ENCODE results near the gene ACHE.

The ACHE gene

GRCh38 chr7:100896732-100897608 is 1.3 kb upstream of the ACHE start:
- DNase-seq (ENCODE audit: low spot score), result peak; percentile 44

- no peak for DNase-seq (ENCODE audit: low spot score)
Measured at GRCh38 chr7:100895956-100896731, 456 bp upstream of the ACHE start.

- DNase-seq (ENCODE audit: low spot score), result peak; percentile 26
Measured at GRCh38 chr7:100894860-100895700, 608 bp downstream of the ACHE start.

- no peak for DNase-seq (ENCODE audit: low spot score)
Measured at GRCh38 chr7:100893910-100894721, 1.6 kb downstream of the ACHE start.

DNA sequence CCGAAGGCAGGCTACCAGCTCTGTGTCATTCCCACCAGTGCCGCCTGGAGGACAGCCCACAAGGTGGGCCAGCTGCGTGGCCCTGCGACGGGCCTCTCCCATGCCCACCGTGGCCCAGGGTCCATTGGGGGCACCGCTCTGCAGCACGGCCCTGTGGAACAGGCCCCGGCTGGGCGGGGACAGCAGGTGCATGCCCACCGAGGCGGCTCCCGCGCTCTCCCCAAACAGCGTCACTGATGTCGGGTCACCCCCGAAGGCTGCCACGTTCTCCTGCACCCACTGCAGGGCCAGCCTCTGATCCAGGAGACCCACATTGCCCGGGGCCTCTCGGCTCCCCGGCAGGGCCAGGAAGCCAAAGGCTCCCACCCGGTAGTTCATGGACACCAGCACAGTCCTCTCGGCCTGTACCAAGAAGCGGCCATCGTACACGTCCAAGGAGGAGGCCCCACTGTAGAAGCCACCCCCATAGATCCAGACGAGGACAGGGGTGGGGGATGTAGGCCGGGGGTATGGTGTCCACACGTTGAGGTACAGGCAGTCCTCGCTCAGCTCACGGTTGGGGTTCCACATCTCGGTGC is 2.3 kb downstream of the ACHE start:
- no peak for DNase-seq (ENCODE audit: low spot score)

DNA sequence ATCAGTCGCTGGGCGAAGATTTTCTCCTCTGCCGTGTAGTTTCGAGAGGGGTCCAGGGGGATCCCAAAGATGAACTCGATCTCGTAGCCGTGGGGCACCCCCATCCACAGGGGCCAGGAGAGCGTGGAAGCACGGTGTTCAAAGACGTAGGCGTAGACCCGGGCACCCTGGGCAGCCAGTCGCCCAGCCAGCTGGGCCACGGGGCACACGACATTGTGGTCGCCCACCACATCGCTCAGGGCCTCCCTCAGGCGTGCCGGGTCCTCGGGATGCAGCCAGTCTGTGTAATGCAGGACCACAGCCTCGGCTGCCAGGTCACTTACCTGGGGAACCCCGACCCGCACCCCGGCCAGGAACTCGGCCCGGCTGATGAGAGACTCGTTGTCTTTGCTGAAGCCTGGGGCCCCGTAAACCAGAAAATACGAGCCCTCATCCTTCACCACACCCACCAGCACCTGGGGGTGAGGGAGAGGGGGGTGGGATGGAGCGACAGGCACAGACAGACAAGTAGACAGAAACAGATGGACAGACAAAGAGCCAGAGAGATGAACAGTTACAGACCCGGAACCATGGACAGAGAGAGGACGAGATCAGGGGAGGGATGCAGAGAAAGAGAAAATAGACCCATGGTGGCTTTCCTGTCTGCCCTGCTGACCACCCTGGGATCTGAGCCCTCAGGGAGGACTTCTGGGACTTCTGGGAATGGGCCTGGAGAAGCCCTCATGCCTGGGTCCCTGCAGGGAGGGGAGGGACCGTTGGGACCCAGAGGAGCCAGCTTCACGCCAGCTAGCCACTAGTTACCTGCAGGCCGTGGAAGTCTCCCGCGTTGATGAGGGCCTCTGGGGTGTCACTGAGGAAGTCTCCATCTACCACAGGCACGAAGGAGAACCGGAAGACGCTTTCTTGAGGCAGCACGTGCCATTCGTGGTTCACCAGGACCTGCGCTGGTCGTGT is 3.0 kb downstream of the ACHE start:
- no peak for DNase-seq (ENCODE audit: low spot score)

DNA sequence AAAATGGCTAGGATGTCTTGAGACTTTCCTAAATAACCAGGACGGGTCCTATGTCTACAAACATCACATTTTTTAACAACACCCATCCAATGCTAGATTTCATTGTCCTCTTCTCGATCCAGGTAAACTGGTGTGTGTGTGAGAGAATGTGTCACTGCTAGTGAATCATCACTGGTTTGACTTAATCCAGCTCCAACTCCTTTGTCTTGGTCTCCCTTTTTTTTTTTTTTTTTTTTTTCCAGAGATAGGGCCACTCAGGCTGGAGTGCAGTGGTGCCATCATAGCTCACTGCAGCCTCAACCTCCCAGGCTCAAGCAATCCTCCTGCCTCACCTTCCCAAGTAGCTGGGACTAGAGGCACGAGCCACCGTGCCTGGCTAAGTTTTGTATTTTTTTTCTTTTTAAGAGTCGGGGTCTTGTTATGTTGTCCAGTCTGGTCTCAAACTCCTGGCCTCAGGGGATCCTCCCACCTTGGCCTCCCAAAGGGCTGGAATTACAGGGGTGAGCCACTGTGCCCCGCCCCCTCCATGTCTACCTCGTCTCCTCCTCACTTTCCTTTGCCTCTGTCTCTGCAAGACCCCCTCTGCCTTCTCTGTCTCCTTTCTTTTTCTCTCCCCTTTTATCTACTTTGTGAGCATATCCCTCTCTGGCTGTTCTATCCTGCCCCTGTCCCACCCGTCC is 4.0 kb downstream of the ACHE start:
- no peak for DNase-seq (ENCODE audit: low spot score)

DNA sequence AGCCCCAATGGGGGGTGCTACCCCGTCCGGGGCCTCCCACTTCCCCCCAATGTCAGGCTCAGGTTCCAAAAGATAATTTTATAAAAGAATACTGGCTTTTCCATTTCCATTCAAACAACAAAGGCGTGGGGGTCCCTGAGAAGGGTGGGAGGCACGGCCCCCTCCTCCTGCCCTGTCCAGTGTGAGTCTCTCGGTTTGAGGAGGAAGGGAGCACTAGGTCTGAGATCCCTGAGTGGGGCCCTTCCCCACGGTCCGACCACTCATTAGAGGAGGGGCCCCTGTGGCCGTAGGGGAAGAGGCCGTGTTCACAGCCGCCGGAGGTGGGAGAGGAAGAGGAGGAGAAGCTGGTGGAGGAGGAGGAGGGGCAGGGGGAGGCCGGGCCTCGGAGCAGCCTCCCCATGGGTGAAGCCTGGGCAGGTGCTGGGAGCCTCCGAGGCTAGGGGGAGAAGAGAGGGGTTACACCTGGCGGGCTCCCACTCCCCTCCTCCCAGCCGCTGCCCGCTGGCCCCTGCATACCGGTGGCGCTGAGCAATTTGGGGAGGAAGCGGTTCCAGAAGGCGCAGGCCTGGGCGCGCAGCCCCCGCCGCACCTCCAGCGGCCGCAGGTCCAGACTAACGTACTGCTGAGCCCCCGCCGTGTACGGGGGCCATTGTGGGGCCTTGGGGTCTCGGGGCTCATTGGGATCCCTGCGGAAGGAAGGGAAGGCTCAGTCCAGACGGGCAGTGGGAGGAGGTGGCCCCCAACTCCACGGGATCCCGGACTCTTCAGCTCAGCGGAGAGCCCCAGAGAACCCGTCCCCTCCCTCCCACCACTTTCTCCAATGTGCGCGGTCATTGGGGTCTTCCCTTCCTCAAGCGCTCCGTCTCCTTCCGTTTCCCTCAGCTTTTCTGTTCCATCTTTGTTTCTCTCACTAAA is 4.8 kb downstream of the ACHE start:
- DNase-seq (ENCODE audit: low spot score), result no peak

DNA sequence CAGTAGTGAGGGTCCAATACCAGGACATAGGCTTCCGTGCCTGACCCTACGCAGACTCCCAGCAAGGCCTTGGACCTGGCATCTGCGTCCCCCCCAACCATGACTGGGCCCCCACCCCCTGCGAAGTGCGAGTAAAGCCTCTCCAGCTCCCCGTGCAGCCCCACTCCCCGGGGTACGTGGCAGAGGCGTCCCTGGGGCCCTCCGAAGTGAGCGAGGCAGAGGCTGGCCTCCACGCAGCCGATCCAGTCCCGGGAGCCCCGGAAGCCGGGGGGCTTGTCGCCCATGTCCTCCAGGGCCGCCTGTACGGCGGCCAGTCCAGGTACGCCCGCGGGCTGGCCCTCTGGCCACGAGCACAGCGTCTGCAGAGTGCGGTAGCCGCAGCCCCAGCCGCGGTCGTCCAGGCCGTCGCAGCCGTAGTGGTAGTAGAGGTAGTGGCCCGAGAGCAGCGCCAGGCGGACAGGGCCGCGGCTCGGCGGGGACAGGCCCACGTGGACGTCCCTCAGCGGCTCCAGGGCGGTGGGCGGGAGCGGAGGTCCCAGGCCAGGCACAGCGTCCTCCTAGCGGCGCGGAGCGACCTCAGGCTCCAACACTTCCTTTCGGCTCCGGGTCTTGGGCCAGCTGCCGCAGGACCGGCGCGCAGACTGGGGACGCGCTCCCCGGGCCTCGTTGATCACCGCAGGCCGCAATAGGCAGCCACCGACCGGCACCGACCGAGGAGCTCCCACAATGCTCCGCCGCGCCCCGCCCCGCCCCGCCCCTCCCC is 6.5 kb downstream of the ACHE start, which contains the start of gene UFSP1:
UFSP1 (minus strand) TSS at position 728 of the 763 bp plus-strand sequence; CDS start at position 284, 444 bp downstream.
- DNase-seq (ENCODE audit: low spot score), result no peak

DNA sequence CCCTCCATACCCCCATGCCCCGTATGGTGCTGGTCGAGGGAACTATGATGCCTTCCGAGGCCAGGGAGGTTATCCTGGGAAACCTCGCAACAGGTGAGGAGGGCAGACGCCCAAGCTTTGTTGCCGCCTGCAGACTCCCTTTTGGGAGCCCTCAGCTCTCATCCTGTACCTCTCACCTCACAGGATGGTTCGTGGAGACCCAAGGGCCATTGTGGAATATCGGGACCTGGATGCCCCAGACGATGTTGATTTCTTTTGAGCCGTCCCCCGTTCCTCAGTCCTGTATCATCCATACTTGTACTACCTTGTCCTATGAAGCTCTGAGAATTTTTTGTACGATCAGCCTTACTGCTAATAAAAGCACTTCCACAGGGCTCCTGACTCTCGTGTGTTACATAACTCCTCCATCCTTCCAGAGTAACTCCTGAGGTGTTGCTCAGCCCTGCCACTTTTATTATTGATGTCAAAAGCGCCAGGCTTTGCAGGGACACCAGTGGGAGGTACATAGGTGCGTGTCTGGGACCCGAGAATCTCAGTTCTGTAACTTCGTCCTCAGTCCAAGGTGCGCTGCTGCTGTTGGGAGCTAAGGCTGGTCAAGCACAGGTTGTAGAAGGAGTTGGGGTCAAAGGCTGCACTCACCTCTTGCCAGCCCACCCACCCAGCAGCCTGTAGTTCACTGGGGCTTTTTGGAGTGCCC is 7.2 kb downstream of the ACHE start:
- no peak for DNase-seq (ENCODE audit: low spot score)

DNA sequence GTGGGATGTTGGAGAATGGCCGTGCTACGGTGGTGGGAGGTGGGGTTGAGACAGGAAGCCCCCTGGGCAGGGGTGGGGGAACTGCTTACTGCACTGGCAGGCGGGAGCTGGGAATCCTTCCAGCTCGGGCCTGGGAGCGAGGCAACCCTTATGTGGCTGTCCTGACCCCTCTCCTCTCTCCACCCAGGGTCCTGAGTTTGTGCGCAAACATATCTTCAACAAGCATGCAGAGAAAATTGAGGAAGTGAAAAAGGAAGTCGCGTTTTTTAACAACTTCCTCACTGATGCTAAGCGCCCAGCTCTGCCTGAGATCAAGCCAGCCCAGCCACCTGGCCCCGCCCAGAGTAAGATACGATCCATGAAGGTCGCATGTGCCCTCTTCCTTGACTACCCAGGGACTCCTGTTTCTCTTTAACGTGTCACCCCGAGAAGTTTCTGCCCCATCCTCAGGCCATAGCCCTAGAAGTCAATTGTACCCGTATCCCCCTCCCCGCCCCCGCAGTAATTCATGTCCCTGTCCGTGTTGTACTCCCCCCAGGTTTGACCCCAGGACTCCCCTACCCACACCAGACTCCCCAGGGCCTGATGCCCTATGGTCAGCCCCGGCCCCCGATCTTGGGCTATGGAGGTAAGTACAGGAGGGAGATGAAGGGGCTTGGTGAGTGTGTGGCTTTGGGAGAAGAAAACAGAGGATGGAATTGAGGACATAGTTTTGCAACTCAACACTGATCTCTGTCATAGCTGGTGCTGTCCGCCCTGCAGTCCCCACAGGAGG is 8.0 kb downstream of the ACHE start:
- peak; percentile 63 for DNase-seq (ENCODE audit: low spot score)

- DNase-seq (ENCODE audit: low spot score), result no peak
Measured at GRCh38 chr7:100886936-100887515, 8.7 kb downstream of the ACHE start.

DNA sequence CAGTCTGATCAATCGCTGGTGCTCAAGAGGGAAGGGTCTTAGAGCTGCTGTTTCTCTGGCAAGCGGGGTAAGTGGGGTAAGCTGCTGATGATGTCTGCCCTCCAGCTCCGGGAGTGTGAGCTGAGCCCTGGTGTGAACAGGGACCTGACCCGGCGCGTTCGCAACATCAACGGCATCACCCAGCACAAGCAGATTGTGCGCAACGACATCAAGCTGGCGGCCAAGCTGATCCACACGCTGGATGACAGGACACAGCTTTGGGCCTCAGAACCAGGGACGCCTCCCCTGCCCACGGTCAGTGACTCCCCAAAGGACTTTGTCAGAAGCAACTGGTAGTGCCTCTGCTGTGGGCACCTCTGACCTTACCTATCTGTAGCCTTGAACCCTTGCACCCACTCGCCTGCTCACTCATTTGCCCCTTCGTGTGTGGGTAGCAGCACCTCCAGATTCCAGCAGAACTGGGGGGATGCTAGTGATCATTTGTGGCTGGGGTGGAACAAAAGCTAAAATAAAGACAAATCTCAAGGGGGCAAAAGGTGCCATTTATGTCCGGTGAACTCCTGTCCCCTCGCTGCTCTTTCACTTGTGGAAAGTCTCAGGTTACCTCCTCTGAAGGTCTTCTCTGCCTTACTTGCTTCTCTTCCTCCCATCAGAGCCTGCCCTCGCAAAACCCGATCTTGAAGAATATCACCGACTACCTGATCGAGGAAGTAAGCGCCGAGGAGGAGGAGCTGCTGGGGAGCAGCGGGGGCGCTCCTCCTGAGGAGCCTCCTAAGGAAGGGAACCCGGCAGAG is 9.3 kb downstream of the ACHE start:
- no peak for DNase-seq (ENCODE audit: low spot score)

- no peak for DNase-seq (ENCODE audit: low spot score)
Measured at GRCh38 chr7:100885440-100886141, 10.1 kb downstream of the ACHE start.

All from CD4-positive, alpha-beta T cell treated with Interleukin-6 at 100 ng/mL for 8 hours (primary cell).